NCI-H1436 treated with DMSO at 0.1 percent for 48 hours (cell line): ENCODE measurements around the gene HAVCR1.
"Not testable (repeated sequence)": the region's sequence is repeated elsewhere in the genome, so short reads cannot be mapped to it uniquely, and the experiment has no call there.

Source experiments
- DNase-seq: peaks from one replicate; lab custom pipeline; 2025; lab: John Stamatoyannopoulos, UW

HAVCR1 gene

GRCh38 chr5:157049605-157050004 is 9.3 kb downstream of the HAVCR1 start:
- no peak for DNase-seq

- DNase-seq: no peak
Measured at GRCh38 chr5:157047898-157048297, 11.0 kb downstream of the HAVCR1 start.

GRCh38 chr5:157047016-157047415 is 11.9 kb downstream of the HAVCR1 start:
- not testable (repeated sequence) for DNase-seq

- DNase-seq: no peak
Measured at GRCh38 chr5:157046041-157046440, 12.9 kb downstream of the HAVCR1 start.

- no peak for DNase-seq
Measured at GRCh38 chr5:157045601-157046000, 13.3 kb downstream of the HAVCR1 start.

- no peak for DNase-seq
Measured at GRCh38 chr5:157038568-157039187, 20.2 kb downstream of the HAVCR1 start.

- not testable (repeated sequence) for DNase-seq
Measured at GRCh38 chr5:157034106-157035072, 24.5 kb downstream of the HAVCR1 start.

- no peak for DNase-seq
Measured at GRCh38 chr5:157033071-157033583, 25.8 kb downstream of the HAVCR1 start.

- no peak for DNase-seq
Measured at GRCh38 chr5:157030692-157031091, 28.2 kb downstream of the HAVCR1 start.

- no peak for DNase-seq
Measured at GRCh38 chr5:157029457-157029856, 29.5 kb downstream of the HAVCR1 start.

- DNase-seq: not testable (repeated sequence)
Measured at GRCh38 chr5:157027663-157028062, 31.3 kb downstream of the HAVCR1 start.

- peak; percentile 22 for DNase-seq
Measured at GRCh38 chr5:157026789-157027424, 32.0 kb downstream of the HAVCR1 start.

- DNase-seq: no peak
Measured at GRCh38 chr5:157025093-157025698, 33.7 kb downstream of the HAVCR1 start.

- no peak for DNase-seq
Measured at GRCh38 chr5:157024208-157024959, 34.5 kb downstream of the HAVCR1 start.

GRCh38 chr5:157022024-157022423 is 36.9 kb downstream of the HAVCR1 start:
- no peak for DNase-seq

GRCh38 chr5:157020511-157021222 is 38.2 kb downstream of the HAVCR1 start:
- DNase-seq: no peak

GRCh38 chr5:157020002-157020401 is 38.9 kb downstream of the HAVCR1 start:
- no peak for DNase-seq

GRCh38 chr5:157014143-157014542 is 44.8 kb downstream of the HAVCR1 start:
- DNase-seq: not testable (repeated sequence)

GRCh38 chr5:157006262-157006661 is 52.7 kb downstream of the HAVCR1 start:
- no peak for DNase-seq

GRCh38 chr5:157004893-157005551 is 53.9 kb downstream of the HAVCR1 start:
- DNase-seq: no peak
